Naive B cell (primary cell): ENCODE measurements around the gene FHOD3. TPM values are rescaled to one million over a fixed set of nuclear protein-coding genes. Genes with fewer than 3 reads are reported as not detected.
"Not testable (repeated sequence)": the region's sequence is repeated elsewhere in the genome, so short reads cannot be mapped to it uniquely, and the experiment has no call there.

Source experiments
- ATAC-seq, 2 donors: fragments of 150-1000 bp; cut with Tn5 transposase; 2 replicates each; pipeline ENCODE4 v1.10.0; 2021; ENCODE audit warnings: low read depth in 2 of 2, mild to moderate bottlenecking in 2 of 2, moderate library complexity in 2 of 2
- DNase-seq: peaks from one replicate; pipeline ENCODE4 v3.0.0; 2022
- H3K27ac Mint-ChIP-seq, 6 donors: one replicate each; pipeline ENCODE4 v1.8.0; 2020 to 2022; ENCODE audit warnings: mild to moderate bottlenecking in 6 of 6, mixed read lengths in 6 of 6, moderate library complexity in 5 of 6, inconsistent platforms in 2 of 6
- H3K27me3 Mint-ChIP-seq, 3 donors: one replicate each; pipeline ENCODE4 v1.8.0; 2021 to 2022; ENCODE audit warnings: mixed read lengths in 3 of 3, mild to moderate bottlenecking in 1 of 3
- H3K36me3 Mint-ChIP-seq, 2 donors: one replicate each; pipeline ENCODE4 v1.8.0; 2020 to 2022; ENCODE audit warnings: mixed read lengths in 2 of 2, inconsistent platforms in 1 of 2, mild to moderate bottlenecking in 1 of 2
- H3K4me1 Mint-ChIP-seq, 3 donors: one replicate each; pipeline ENCODE4 v1.8.0; 2020 to 2022; ENCODE audit warnings: mixed read lengths in 3 of 3, inconsistent platforms in 1 of 3, mild to moderate bottlenecking in 1 of 3, moderate library complexity in 1 of 3
- H3K4me3 Mint-ChIP-seq, 8 donors: one replicate each; pipeline ENCODE4 v1.8.0; 2020 to 2022; ENCODE audit warnings: mild to moderate bottlenecking in 8 of 8, mixed read lengths in 8 of 8, moderate library complexity in 8 of 8, inconsistent platforms in 2 of 8
- H3K9me3 Mint-ChIP-seq, 7 donors: one replicate each; pipeline ENCODE4 v1.8.0; 2020 to 2022; ENCODE audit warnings: mixed read lengths in 7 of 7, mild to moderate bottlenecking in 5 of 7, inconsistent platforms in 2 of 7, moderate library complexity in 1 of 7
- polyA plus RNA-seq, 6 donors: library from polyadenylated mRNA; unstranded; fragments of 300-500 nt; fragmentation: Illumina TruSeq; gene quantifications; one replicate each; pipeline ENCODE4 v1.2.3, GENCODE V29; 2021; ENCODE audit warnings: low read depth in 6 of 6

FHOD3 gene
- polyA plus RNA-seq, 6 donors from 2014 or later: not detected

- Mint-ChIP-seq H3K4me3 (no peak overlapping the region), H3K36me3 (no peaks in the 10 kb centered on the region), H3K27ac (no peak overlapping the region), H3K9me3 (no peaks in the 10 kb centered on the region), H3K4me1 (no peaks in the 10 kb centered on the region), H3K27me3 (peaks cover 5 to 23% (median 11%) of the 10 kb centered on the region in 3 donors)
- DNase-seq (no peak), ATAC-seq (no peak)
Observed at GRCh38 chr18:36454245-36454644, 156.7 kb downstream of the FHOD3 start.

DNA sequence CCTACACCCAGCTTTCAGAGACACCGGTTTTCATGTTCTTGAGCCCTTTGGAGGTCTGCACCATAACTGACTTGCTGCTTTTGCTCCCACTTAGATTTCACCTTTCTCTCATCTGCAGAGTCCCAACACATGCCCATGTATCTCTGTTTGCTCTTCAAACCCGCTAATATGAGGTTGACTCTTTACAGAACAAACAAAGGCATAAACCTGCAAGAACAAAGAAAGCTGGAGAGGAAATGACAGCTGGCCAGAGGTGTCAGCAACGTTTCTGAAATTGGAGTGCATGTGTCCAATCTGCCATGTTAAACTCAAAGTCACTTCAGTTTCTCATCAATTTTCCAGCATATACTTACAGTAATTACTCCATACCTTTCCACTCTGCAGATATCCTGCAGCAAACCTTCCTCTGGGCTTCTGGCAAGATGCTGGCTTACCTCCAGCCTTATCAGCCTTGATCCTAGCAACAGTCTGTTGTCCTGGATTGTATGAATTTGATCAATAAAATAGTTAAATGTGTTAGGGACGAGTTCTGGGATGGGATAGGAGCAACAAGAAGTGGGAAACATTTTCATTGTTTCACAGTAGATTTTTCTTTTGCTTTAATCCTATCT lies 157.4 kb downstream of the FHOD3 start:
- H3K9me3 Mint-ChIP-seq: no peaks in the 10 kb centered on the region
- H3K27me3 Mint-ChIP-seq: peaks cover 5 to 23% (median 11%) of the 10 kb centered on the region in 3 donors
- DNase-seq (no peak), ATAC-seq (no peak)
- no peak overlapping the region for H3K4me3 Mint-ChIP-seq
- no peaks in the 10 kb centered on the region for H3K36me3 Mint-ChIP-seq
- H3K4me1 Mint-ChIP-seq: no peaks in the 10 kb centered on the region
- no peak overlapping the region for H3K27ac Mint-ChIP-seq

DNA sequence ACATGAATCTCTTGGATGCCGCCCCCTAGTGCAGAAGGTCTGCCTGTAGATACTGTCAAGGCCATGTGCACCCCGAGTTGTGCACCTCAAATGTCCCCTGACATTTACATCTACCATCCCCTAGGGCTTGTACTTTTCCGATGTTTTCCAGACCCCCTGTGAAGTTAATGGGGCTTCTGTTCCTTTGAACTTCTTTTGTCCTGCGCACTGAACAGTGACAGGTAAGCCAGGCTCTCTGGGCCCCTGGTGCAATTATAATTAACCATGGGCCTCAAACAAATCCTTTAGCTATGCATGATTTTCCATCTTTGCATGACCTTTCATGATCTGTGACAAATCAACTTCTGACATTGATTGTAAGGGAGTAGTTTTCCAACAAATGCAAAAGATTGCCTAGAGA lies 158.4 kb downstream of the FHOD3 start:
- DNase-seq (no peak), ATAC-seq (no peak)
- Mint-ChIP-seq H3K36me3 (no peaks in the 10 kb centered on the region), H3K27me3 (peaks cover 3 to 23% (median 11%) of the 10 kb centered on the region in 3 donors), H3K4me3 (no peak overlapping the region), H3K27ac (no peak overlapping the region), H3K9me3 (no peaks in the 10 kb centered on the region), H3K4me1 (no peaks in the 10 kb centered on the region)

GRCh38 chr18:36456622-36457021 lies 159.1 kb downstream of the FHOD3 start:
- no peaks in the 10 kb centered on the region for H3K4me1 Mint-ChIP-seq
- ATAC-seq (no peak), DNase-seq (no peak)
- no peaks in the 10 kb centered on the region for H3K36me3 Mint-ChIP-seq
- peaks cover 0 to 16% (median 11%) of the 10 kb centered on the region in 3 donors for H3K27me3 Mint-ChIP-seq
- no peaks in the 10 kb centered on the region for H3K9me3 Mint-ChIP-seq
- no peak overlapping the region for H3K27ac Mint-ChIP-seq
- H3K4me3 Mint-ChIP-seq: no peak overlapping the region

DNA sequence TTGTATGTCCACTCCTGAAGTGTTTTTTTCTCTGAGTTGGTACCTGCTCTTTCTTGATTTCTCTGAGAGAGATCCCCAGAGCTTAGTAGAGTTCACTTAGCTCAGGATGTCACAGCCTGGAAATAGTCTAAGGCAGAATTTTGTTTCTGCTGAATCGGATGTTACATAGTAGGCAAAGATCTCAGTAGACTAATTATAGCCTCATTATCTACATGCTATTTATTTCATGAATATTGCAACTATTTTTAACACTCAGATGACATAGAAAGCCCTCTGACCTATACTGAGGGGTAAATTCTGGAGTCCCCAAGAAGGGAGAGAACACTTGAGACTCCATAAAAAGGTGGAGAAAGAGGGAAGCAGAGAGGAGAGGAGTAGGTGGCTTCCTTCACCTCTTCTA lies 160.2 kb downstream of the FHOD3 start:
- no peak for ATAC-seq
- Mint-ChIP-seq H3K9me3 (no peaks in the 10 kb centered on the region), H3K4me1 (peaks cover 0 to 4% (median 0%) of the 10 kb centered on the region in 3 donors)

GRCh38 chr18:36458306-36458705 lies 160.8 kb downstream of the FHOD3 start:
- ATAC-seq: no peak
- no peak overlapping the region for H3K27ac Mint-ChIP-seq
- H3K36me3 Mint-ChIP-seq: no peaks in the 10 kb centered on the region
- no peak for DNase-seq
- H3K9me3 Mint-ChIP-seq: no peaks in the 10 kb centered on the region
- H3K27me3 Mint-ChIP-seq: peaks cover 0 to 7% (median 2%) of the 10 kb centered on the region in 3 donors
- peaks cover 0 to 4% (median 0%) of the 10 kb centered on the region in 3 donors for H3K4me1 Mint-ChIP-seq
- no peak overlapping the region for H3K4me3 Mint-ChIP-seq

More for the DNA sequence above, 160.2 kb downstream of the FHOD3 start:
- no peaks in the 10 kb centered on the region for H3K36me3 Mint-ChIP-seq
- H3K27me3 Mint-ChIP-seq: peaks cover 0 to 9% (median 6%) of the 10 kb centered on the region in 3 donors
- H3K4me3 Mint-ChIP-seq: no peak overlapping the region
- H3K27ac Mint-ChIP-seq: peak overlapping the region in 2 of 6 donors; percentile 21 to 48
- no peak for DNase-seq

DNA sequence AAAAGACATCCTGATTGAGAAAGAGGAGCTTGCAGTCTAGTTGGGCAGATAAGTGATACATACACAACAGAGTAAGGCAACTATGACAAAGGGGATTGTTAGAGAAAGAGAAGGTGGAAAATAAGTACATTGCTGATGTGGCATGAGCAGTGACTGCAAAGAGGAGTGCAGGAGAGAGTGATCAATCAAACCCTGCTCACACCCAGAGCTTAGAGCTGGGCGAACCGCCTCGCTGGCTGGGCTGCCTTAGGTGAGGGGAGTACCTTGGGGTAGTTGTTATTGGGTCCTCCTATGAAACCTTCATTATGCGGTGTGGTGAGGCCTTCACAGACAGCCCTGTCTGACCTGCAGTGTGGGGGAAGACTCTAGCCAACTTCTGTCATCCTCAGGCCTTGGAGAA lies 161.7 kb downstream of the FHOD3 start:
- H3K36me3 Mint-ChIP-seq: no peaks in the 10 kb centered on the region
- no peak for DNase-seq
- no peak for ATAC-seq
- no peak overlapping the region for H3K27ac Mint-ChIP-seq
- H3K27me3 Mint-ChIP-seq: peaks cover 0 to 7% (median under 1%) of the 10 kb centered on the region in 3 donors
- H3K4me3 Mint-ChIP-seq: no peak overlapping the region
- peaks cover 0 to 4% (median 0%) of the 10 kb centered on the region in 3 donors for H3K4me1 Mint-ChIP-seq
- H3K9me3 Mint-ChIP-seq: no peaks in the 10 kb centered on the region

DNA sequence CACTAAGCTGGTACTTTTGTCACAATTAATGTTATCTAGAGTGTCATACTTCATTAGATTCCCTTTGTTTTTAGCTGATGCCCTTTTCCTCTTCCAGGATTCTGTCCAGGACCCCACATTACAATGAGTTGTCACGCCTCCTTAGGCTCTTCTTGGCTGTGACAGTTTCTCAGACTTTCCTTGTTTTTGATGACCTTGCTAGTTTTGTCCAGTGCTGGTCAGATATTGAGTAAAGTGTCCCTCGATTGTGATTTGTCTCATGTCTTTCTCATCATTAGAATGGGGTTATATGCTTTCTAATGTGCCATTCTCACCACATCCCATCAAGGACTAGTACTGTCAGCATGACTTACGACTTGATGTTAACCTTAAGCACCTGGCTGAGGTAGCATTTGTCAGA lies 162.3 kb downstream of the FHOD3 start:
- H3K9me3 Mint-ChIP-seq: no peaks in the 10 kb centered on the region
- no peak for DNase-seq
- H3K36me3 Mint-ChIP-seq: no peaks in the 10 kb centered on the region
- H3K27ac Mint-ChIP-seq: no peak overlapping the region
- peaks cover 0 to 4% (median 0%) of the 10 kb centered on the region in 3 donors for H3K4me1 Mint-ChIP-seq
- no peak overlapping the region for H3K4me3 Mint-ChIP-seq
- peaks cover 0 to 4% (median 3%) of the 10 kb centered on the region in 3 donors for H3K27me3 Mint-ChIP-seq
- ATAC-seq: no peak

GRCh38 chr18:36460324-36460850 lies 162.9 kb downstream of the FHOD3 start:
- no peaks in the 10 kb centered on the region for H3K9me3 Mint-ChIP-seq
- ATAC-seq (no peak), DNase-seq (no peak)
- no peak overlapping the region for H3K27ac Mint-ChIP-seq
- H3K27me3 Mint-ChIP-seq: peaks cover 0 to 6% (median 4%) of the 10 kb centered on the region in 3 donors
- no peaks in the 10 kb centered on the region for H3K36me3 Mint-ChIP-seq
- H3K4me1 Mint-ChIP-seq: peaks cover 0 to 4% (median 0%) of the 10 kb centered on the region in 3 donors
- H3K4me3 Mint-ChIP-seq: no peak overlapping the region

- no peak overlapping the region for H3K27ac Mint-ChIP-seq
- peaks cover 0 to 4% (median 0%) of the 10 kb centered on the region in 3 donors for H3K4me1 Mint-ChIP-seq
- H3K36me3 Mint-ChIP-seq: no peaks in the 10 kb centered on the region
- no peak for ATAC-seq
- no peaks in the 10 kb centered on the region for H3K9me3 Mint-ChIP-seq
- peaks cover 0 to 7% (median 4%) of the 10 kb centered on the region in 3 donors for H3K27me3 Mint-ChIP-seq
- no peak overlapping the region for H3K4me3 Mint-ChIP-seq
- DNase-seq: no peak
Observed at GRCh38 chr18:36460854-36461253, 163.3 kb downstream of the FHOD3 start.

- ATAC-seq (no peak), DNase-seq (no peak)
- H3K4me3 Mint-ChIP-seq: no peak overlapping the region
- no peak overlapping the region for H3K27ac Mint-ChIP-seq
- H3K9me3 Mint-ChIP-seq: no peaks in the 10 kb centered on the region
- no peaks in the 10 kb centered on the region for H3K36me3 Mint-ChIP-seq
- peaks cover 0 to 9% (median 7%) of the 10 kb centered on the region in 3 donors for H3K27me3 Mint-ChIP-seq
- peaks cover 0 to 4% (median 0%) of the 10 kb centered on the region in 3 donors for H3K4me1 Mint-ChIP-seq
Observed at GRCh38 chr18:36461551-36461987, 164.1 kb downstream of the FHOD3 start.

DNA sequence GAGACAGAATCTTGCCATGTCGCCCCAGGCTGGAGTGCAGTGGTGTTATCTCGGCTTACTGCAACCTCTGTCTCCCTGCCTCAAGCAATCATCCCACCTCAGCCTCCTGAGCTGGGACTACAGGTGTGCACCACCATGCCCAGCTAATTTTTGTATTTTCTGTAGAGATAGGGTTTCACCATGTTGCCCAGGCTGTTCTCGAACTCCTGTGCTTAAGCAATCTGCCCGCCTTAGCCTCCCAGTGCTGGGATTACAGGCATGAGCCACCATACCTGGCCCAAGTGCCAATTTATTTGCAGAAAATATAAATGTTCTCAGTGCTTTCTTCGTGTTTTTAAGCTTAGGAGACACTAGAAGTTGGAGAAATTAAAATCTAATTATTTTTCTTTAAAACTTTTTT lies 166.0 kb downstream of the FHOD3 start:
- DNase-seq, H3K36me3 Mint-ChIP-seq: not testable (repeated sequence)

GRCh38 chr18:36464126-36464651 lies 166.7 kb downstream of the FHOD3 start:
- H3K27ac Mint-ChIP-seq: no peak overlapping the region
- H3K9me3 Mint-ChIP-seq: no peaks in the 10 kb centered on the region
- no peak for ATAC-seq
- no peak for DNase-seq
- H3K4me3 Mint-ChIP-seq: no peak overlapping the region
- H3K27me3 Mint-ChIP-seq: peaks cover 0 to 16% (median 10%) of the 10 kb centered on the region in 3 donors
- no peaks in the 10 kb centered on the region for H3K36me3 Mint-ChIP-seq
- H3K4me1 Mint-ChIP-seq: peaks cover 0 to 4% (median 0%) of the 10 kb centered on the region in 3 donors

More for the DNA sequence above, 166.0 kb downstream of the FHOD3 start:
- not testable (repeated sequence) for ATAC-seq, H3K9me3 Mint-ChIP-seq, H3K4me1 Mint-ChIP-seq, H3K4me3 Mint-ChIP-seq
- Mint-ChIP-seq H3K27me3 (peaks cover 0 to 13% (median 10%) of the 10 kb centered on the region in 3 donors), H3K27ac (peak overlapping the region in 2 of 6 donors; percentile 29 to 42)

DNA sequence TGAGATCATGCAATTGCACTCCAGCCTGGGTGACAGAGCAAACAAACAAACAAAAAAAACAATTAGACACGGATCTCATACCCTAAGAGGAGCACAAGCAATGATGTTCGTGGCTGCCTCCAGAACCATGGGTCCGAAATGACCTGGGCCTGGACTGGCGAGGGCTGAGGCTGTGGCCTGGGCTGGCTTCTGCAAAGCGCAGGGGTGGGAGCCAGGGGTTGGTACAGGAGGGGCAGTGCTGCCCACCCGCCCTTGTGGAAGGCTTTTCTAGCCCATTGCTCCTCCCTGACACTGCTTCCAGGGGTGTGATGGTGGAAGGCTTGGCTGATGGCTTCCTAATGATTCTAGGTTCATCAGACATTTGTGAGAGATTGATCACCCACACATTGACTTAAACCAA lies 167.8 kb downstream of the FHOD3 start:
- no peak overlapping the region for H3K27ac Mint-ChIP-seq
- DNase-seq: no peak
- peaks cover 0 to 4% (median 0%) of the 10 kb centered on the region in 3 donors for H3K4me1 Mint-ChIP-seq
- H3K27me3 Mint-ChIP-seq: peaks cover 0 to 16% (median 10%) of the 10 kb centered on the region in 3 donors
- no peak overlapping the region for H3K4me3 Mint-ChIP-seq
- no peak for ATAC-seq
- H3K9me3 Mint-ChIP-seq: no peaks in the 10 kb centered on the region
- H3K36me3 Mint-ChIP-seq: no peaks in the 10 kb centered on the region
